HEK293 (cell line): Measurements from ENCODE around the gene UBQLN2.

Experiments used
- CTCF ChIA-PET: fragments of 350-600 bp; formaldehyde crosslinking; extraction: SDS; loops from one replicate; lab custom pipeline; 2021; ENCODE audit warnings: antibody characterized with exemption; lab: Yijun Ruan, JAX
- POLR2A ChIA-PET: fragments of 300-600 bp; formaldehyde crosslinking; extraction: SDS; loops from one replicate; lab custom pipeline; 2020; ENCODE audit warnings: antibody characterized with exemption, inconsistent platforms; lab: Yijun Ruan, JAX
- H3K27ac ChIP-seq: fragments of 200-500 bp; sonication (Bioruptor generic); 2 replicates; pipeline ENCODE4 v1.5.1; 2014; ENCODE audit warnings: low read depth, low read length, control low read depth, inconsistent platforms; ENCODE audit errors: extremely low read depth
- H3K36me3 ChIP-seq, 2 experiments: fragments of 200-500 bp in 1 of 2; sonication (Bioruptor generic) in 1 of 2; 1 replicate in 1 of 2; 2 replicates in 1 of 2; pipeline ENCODE4 v1.5.1; 2014 to 2017; ENCODE audit warnings: inconsistent platforms in 2 of 2, low read length in 2 of 2; ENCODE audit not compliant: control insufficient read depth in 2 of 2, insufficient read depth in 1 of 2
- H3K4me1 ChIP-seq: fragments of 200-500 bp; sonication (Bioruptor generic); 2 replicates; pipeline ENCODE4 v1.5.1; 2014; ENCODE audit warnings: mild to moderate bottlenecking, low read length, inconsistent platforms; ENCODE audit not compliant: control insufficient read depth, insufficient read depth
- H3K4me3 ChIP-seq: 2 replicates; pipeline ENCODE4 v1.5.1; 2011; ENCODE audit warnings: low read depth, mild to moderate bottlenecking, control low read depth, low read length, moderate library complexity
- H3K9me3 ChIP-seq: fragments of 200-500 bp; sonication (Bioruptor generic); 2 replicates; pipeline ENCODE4 v1.5.1; 2014; ENCODE audit warnings: low read depth, low read length, inconsistent platforms; ENCODE audit not compliant: control insufficient read depth, insufficient read depth
- BCL11A ChIP-seq: fragments of 450-650 bp; formaldehyde crosslinking; IDR thresholded peaks from 2 replicates; pipeline ENCODE4 v1.5.1; 2016; ENCODE audit warnings: low read depth, missing biosample characterization, missing genetic modification characterization
- CTCF ChIP-seq: fragments of 450-650 bp; formaldehyde crosslinking; IDR thresholded peaks from 2 replicates; pipeline ENCODE4 v1.5.1; 2016; ENCODE audit warnings: missing biosample characterization, missing genetic modification characterization
- KLF16 ChIP-seq: fragments of 450-650 bp; formaldehyde crosslinking; IDR thresholded peaks from 2 replicates; pipeline ENCODE4 v1.5.1; 2017; ENCODE audit warnings: missing biosample characterization, missing genetic modification characterization
- KLF9 ChIP-seq: fragments of 450-650 bp; formaldehyde crosslinking; IDR thresholded peaks from 2 replicates; pipeline ENCODE4 v1.5.1; 2016; ENCODE audit warnings: missing biosample characterization, missing genetic modification characterization, low read depth
- MYNN ChIP-seq: fragments of 450-650 bp; formaldehyde crosslinking; IDR thresholded peaks from 2 replicates; pipeline ENCODE4 v1.5.1; 2016; ENCODE audit warnings: missing biosample characterization, missing genetic modification characterization, borderline replicate concordance
- SALL2 ChIP-seq: fragments of 450-650 bp; formaldehyde crosslinking; IDR thresholded peaks from 2 replicates; pipeline ENCODE4 v1.5.0; 2017; ENCODE audit warnings: missing biosample characterization, mild to moderate bottlenecking, missing genetic modification characterization, borderline replicate concordance
- SCRT1 ChIP-seq: fragments of 450-650 bp; formaldehyde crosslinking; IDR thresholded peaks from 2 replicates; pipeline ENCODE4 v1.5.1; 2016; ENCODE audit warnings: missing biosample characterization, missing genetic modification characterization, borderline replicate concordance
- SCRT2 ChIP-seq: fragments of 450-650 bp; formaldehyde crosslinking; IDR thresholded peaks from 2 replicates; pipeline ENCODE4 v1.5.1; 2016; ENCODE audit warnings: missing biosample characterization, missing genetic modification characterization
- ZBTB49 ChIP-seq: fragments of 450-650 bp; formaldehyde crosslinking; IDR thresholded peaks from 2 replicates; pipeline ENCODE4 v1.5.1; 2016; ENCODE audit warnings: missing biosample characterization, missing genetic modification characterization, low read depth
- ZIC2 ChIP-seq: fragments of 450-650 bp; formaldehyde crosslinking; IDR thresholded peaks from 2 replicates; pipeline ENCODE4 v1.5.1; 2016; ENCODE audit warnings: missing biosample characterization, missing genetic modification characterization
- ZNF121 ChIP-seq: fragments of 450-650 bp; formaldehyde crosslinking; IDR thresholded peaks from 2 replicates; pipeline ENCODE4 v1.5.1; 2016; ENCODE audit warnings: missing biosample characterization, missing genetic modification characterization
- ZNF174 ChIP-seq: fragments of 450-650 bp; formaldehyde crosslinking; IDR thresholded peaks from 2 replicates; pipeline ENCODE4 v1.5.0; 2017; ENCODE audit warnings: missing biosample characterization, mild to moderate bottlenecking, missing genetic modification characterization
- ZNF311 ChIP-seq: fragments of 450-650 bp; formaldehyde crosslinking; IDR thresholded peaks from 2 replicates; pipeline ENCODE4 v1.5.1; 2017; ENCODE audit warnings: missing biosample characterization, missing genetic modification characterization, borderline replicate concordance
- ZNF391 ChIP-seq: fragments of 450-650 bp; formaldehyde crosslinking; IDR thresholded peaks from 2 replicates; pipeline ENCODE4 v1.5.1; 2016; ENCODE audit warnings: low read depth, missing biosample characterization, missing genetic modification characterization, borderline replicate concordance
- ZNF501 ChIP-seq: fragments of 450-650 bp; formaldehyde crosslinking; IDR thresholded peaks from 2 replicates; pipeline ENCODE4 v1.5.1; 2016; ENCODE audit warnings: missing biosample characterization, missing genetic modification characterization
- ZNF513 ChIP-seq: fragments of 450-650 bp; IDR thresholded peaks from 2 replicates; pipeline ENCODE4 v1.5.1; 2018; ENCODE audit warnings: missing biosample characterization, missing genetic modification characterization
- ZNF529 ChIP-seq: fragments of 450-650 bp; formaldehyde crosslinking; IDR thresholded peaks from 2 replicates; pipeline ENCODE4 v1.5.1; 2017; ENCODE audit warnings: missing genetic modification characterization, missing biosample characterization; ENCODE audit not compliant: insufficient replicate concordance
- ZNF792 ChIP-seq: fragments of 450-650 bp; formaldehyde crosslinking; IDR thresholded peaks from 2 replicates; pipeline ENCODE4 v1.5.1; 2016; ENCODE audit warnings: missing biosample characterization, missing genetic modification characterization

The UBQLN2 gene

GRCh38 chrX:56564921-56565840 is 1.8 kb downstream of the UBQLN2 start:
- Histone ChIP-seq H3K4me3 (peak overlapping the region; percentile 65), H3K36me3 (peaks cover 8 to 31% of the 10 kb centered on the region in 2 experiments; a peak in 2 of 3 replicates), H3K9me3 (no peaks in the 10 kb centered on the region; the same call in 1 of the 2 replicates), H3K4me1 (no peaks in the 10 kb centered on the region), H3K27ac (no peak overlapping the region)
- TF ChIP-seq ZBTB49 (tag by site-specific recombination) (no peak), SCRT1 (0 out of 2 replicates have a peak, but pooled peaks have one; percentile 23), CTCF (tag by site-specific recombination) (no peak), SCRT2 (tag by site-specific recombination) (peak; percentile 84), BCL11A (tag by site-specific recombination) (no peak), ZNF311 (tag by site-specific recombination) (no peak), ZNF792 (tag by site-specific recombination) (no peak), ZNF529 (tag by site-specific recombination) (no peak), SALL2 (no peak)
- ChIA-PET POLR2A (no interaction called here), CTCF (no interaction called here)

- Histone ChIP-seq H3K36me3 (peaks cover 8 to 51% of the 10 kb centered on the region in 2 experiments), H3K9me3 (no peaks in the 10 kb centered on the region; the same call in 1 of the 2 replicates), H3K27ac (no peak overlapping the region), H3K4me3 (no peak overlapping the region), H3K4me1 (no peaks in the 10 kb centered on the region)
- TF ChIP-seq MYNN (tag by site-specific recombination) = no peak
- TF ChIP-seq ZNF501 (tag by site-specific recombination) = no peak
- no peak for TF ChIP-seq ZNF513 (tag by site-specific recombination)
- no peak for TF ChIP-seq KLF16 (tag by site-specific recombination)
- no peak for TF ChIP-seq KLF9 (tag by site-specific recombination)
- no peak for TF ChIP-seq ZNF174 (tag by site-specific recombination)
- TF ChIP-seq ZNF121 (tag by site-specific recombination) = no peak
- no peak for TF ChIP-seq ZIC2 (tag by site-specific recombination)
- no peak for TF ChIP-seq ZNF391 (tag by site-specific recombination)
- POLR2A ChIA-PET = no interaction called here
- CTCF ChIA-PET = no interaction called here
These were observed 6.1 kb downstream of the UBQLN2 start for GRCh38 chrX:56569378-56570057.
